ENCODE results near the gene EEF2KMT. TPM values are rescaled to one million over a fixed set of nuclear protein-coding genes. Genes with fewer than 3 reads are reported as not detected.

The EEF2KMT gene
- total RNA-seq, 1 experiment from 2014 or later, result 13.9 TPM

- no peaks in the 10 kb centered on the region for H3K9me3 ChIP-seq
- Mint-ChIP-seq H3K4me1 (ENCODE audit: low read depth, unreplicated experiment) (peaks cover 45% of the 10 kb centered on the region), H3K27me3 (ENCODE audit: insufficient read depth, unreplicated experiment) (no peaks in the 10 kb centered on the region), H3K4me3 (ENCODE audit: unreplicated experiment) (no peak overlapping the region), H3K27ac (ENCODE audit: unreplicated experiment) (peak overlapping the region; percentile 95), H3K36me3 (ENCODE audit: insufficient read depth, unreplicated experiment) (peaks cover 25% of the 10 kb centered on the region), H3K9me3 (ENCODE audit: unreplicated experiment) (no peaks in the 10 kb centered on the region)
- ChIA-PET CTCF (interaction anchor here (0.6 to 1.5 kb wide), 5 partner anchors 15 to 79 kb away, joined by 3 to 5 read pairs (median 3); no protein-coding TSS in a partner anchor), POLR2A (no interaction called here)
- H3K27me3 ChIP-seq (replicated peaks; ENCODE audit: control insufficient read depth, insufficient read depth, low read length), result no peaks in the 10 kb centered on the region
- no peaks in the 10 kb centered on the region for H3K36me3 ChIP-seq (ENCODE audit: control insufficient read depth, insufficient read depth, low read length)
- H3K4me3 ChIP-seq (ENCODE audit: low read depth, low read length), result no peak overlapping the region
- TF ChIP-seq CTCF (IDR thresholded peaks at IDR 0.05; ENCODE audit: insufficient read depth in 1 of 2, low read depth in 1 of 2, low read length in 1 of 2, severe bottlenecking in 1 of 2, unreplicated experiment in 1 of 2), result no peak
- DNase-seq, result no peak
- H3K4me1 ChIP-seq, result peaks cover 28% of the 10 kb centered on the region
- intact Hi-C loops (cut with micrococcal nuclease; ENCODE audit: unreplicated experiment), result loop anchor here (5.0 to 10.0 kb wide), 2 partner anchors 36 to 58 kb away; partner anchors contain the start of genes ALG1 and EEF2KMT
- BruUV-seq (replicated peaks), result no TSS peak
These were observed 61.1 kb downstream of the EEF2KMT start for GRCh38 chr16:5036228-5037156.

GRCh38 chr16:5035909-5036227 lies 61.7 kb downstream of the EEF2KMT start:
- no peak for TF ChIP-seq CTCF (IDR thresholded peaks at IDR 0.05; ENCODE audit: insufficient read depth in 1 of 2, low read depth in 1 of 2, low read length in 1 of 2, severe bottlenecking in 1 of 2, unreplicated experiment in 1 of 2)
- intact Hi-C loops (cut with micrococcal nuclease; ENCODE audit: unreplicated experiment), result loop anchor here (5.0 to 10.0 kb wide), 2 partner anchors 36 to 59 kb away; partner anchors contain the start of genes ALG1 and EEF2KMT
- H3K4me3 Mint-ChIP-seq (ENCODE audit: unreplicated experiment), result peak overlapping the region; percentile 68
- POLR2A ChIA-PET, result no interaction called here
- no peaks in the 10 kb centered on the region for H3K9me3 ChIP-seq
- DNase-seq, result no peak
- no peak overlapping the region for H3K4me3 ChIP-seq (ENCODE audit: low read depth, low read length)
- H3K4me1 Mint-ChIP-seq (ENCODE audit: low read depth, unreplicated experiment), result peaks cover 41% of the 10 kb centered on the region
- peaks cover 23% of the 10 kb centered on the region for H3K4me1 ChIP-seq
- H3K36me3 Mint-ChIP-seq (ENCODE audit: insufficient read depth, unreplicated experiment), result peaks cover 25% of the 10 kb centered on the region
- H3K9me3 Mint-ChIP-seq (ENCODE audit: unreplicated experiment), result no peaks in the 10 kb centered on the region
- no peaks in the 10 kb centered on the region for H3K36me3 ChIP-seq (ENCODE audit: control insufficient read depth, insufficient read depth, low read length)
- CTCF ChIA-PET, result interaction anchor here (0.7 to 1.5 kb wide), 4 partner anchors 16 to 77 kb away, joined by 3 to 5 read pairs (median 3); no protein-coding TSS in a partner anchor
- H3K27me3 ChIP-seq (replicated peaks; ENCODE audit: control insufficient read depth, insufficient read depth, low read length), result no peaks in the 10 kb centered on the region
- no peaks in the 10 kb centered on the region for H3K27me3 Mint-ChIP-seq (ENCODE audit: insufficient read depth, unreplicated experiment)
- H3K27ac Mint-ChIP-seq (ENCODE audit: unreplicated experiment), result peak overlapping the region; percentile 95
- BruUV-seq (replicated peaks), result no TSS peak

Other genes with a start within 250 kb of the EEF2KMT start
- gene PPL, start 160.6 kb downstream of the EEF2KMT start, total RNA-seq (2022), result 61.5 and 68.1 TPM in 2 replicates
- 0.14 and 0.67 TPM in 2 replicates for gene SEC14L5, start 139.5 kb downstream of the EEF2KMT start, total RNA-seq (2022)
- gene NAGPA, start 63.9 kb downstream of the EEF2KMT start, total RNA-seq (2022), result 15.9 and 16.7 TPM in 2 replicates
- not detected in 2 replicates for gene C16orf89, start 31.8 kb downstream of the EEF2KMT start, total RNA-seq (2022)
- 39.2 and 42.0 TPM in 2 replicates for gene ALG1, start 26.0 kb downstream of the EEF2KMT start, total RNA-seq (2022)